ENCODE data around the gene FGF7. TPM values are rescaled to one million over a fixed set of nuclear protein-coding genes. Genes with fewer than 3 reads are reported as not detected.

Gene FGF7
- total RNA-seq, 4 donors from 2014 or later: 29.2 to 109 (median 55.8) TPM

DNA sequence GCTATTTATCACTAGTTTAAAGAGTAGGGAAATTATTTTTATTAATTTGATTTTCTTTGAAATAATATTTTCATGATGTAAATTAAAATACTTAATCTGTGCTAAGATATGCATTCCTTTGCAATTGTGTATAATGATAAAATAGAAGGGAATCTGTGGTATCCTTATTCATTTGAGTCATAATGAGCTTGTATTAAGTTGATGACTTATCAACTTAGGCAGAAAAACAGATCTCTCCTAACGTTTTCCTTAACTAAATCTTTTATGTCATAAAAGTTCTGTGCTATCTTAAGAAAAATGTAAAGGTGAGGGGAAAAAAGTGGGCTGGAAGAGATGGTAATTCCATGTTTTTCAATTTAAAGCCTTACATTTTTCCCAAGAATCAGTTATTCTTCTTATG is 1.9 kb downstream of the FGF7 start:
- TF ChIP-seq, protein P1, sequence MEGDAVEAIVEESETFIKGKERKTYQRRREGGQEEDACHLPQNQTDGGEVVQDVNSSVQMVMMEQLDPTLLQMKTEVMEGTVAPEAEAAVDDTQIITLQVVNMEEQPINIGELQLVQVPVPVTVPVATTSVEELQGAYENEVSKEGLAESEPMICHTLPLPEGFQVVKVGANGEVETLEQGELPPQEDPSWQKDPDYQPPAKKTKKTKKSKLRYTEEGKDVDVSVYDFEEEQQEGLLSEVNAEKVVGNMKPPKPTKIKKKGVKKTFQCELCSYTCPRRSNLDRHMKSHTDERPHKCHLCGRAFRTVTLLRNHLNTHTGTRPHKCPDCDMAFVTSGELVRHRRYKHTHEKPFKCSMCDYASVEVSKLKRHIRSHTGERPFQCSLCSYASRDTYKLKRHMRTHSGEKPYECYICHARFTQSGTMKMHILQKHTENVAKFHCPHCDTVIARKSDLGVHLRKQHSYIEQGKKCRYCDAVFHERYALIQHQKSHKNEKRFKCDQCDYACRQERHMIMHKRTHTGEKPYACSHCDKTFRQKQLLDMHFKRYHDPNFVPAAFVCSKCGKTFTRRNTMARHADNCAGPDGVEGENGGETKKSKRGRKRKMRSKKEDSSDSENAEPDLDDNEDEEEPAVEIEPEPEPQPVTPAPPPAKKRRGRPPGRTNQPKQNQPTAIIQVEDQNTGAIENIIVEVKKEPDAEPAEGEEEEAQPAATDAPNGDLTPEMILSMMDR (IDR thresholded peaks at IDR 0.05; ENCODE audit: low read depth): no peak

DNA sequence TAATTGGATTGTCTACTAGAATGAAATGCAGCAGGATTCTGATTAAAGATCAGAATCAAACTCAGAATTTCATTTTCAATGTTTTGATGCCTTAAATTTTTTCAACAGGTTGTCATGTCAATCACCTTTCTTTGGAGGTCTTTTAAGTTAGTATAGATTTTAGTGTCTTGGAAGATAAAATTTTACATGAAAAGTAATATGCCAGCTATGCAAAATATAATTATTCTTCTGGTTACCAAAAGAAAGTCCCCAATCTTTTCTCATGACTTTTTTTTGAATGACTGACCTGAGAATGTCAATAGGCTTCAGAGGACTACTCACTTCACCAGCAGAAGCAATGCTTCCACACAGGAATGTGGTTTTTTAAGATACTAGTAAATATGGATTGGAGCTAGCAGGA is 4.3 kb downstream of the FGF7 start:
- TF ChIP-seq, protein P1 (IDR thresholded peaks at IDR 0.05; ENCODE audit: low read depth): no peak

- TF ChIP-seq, protein P1 (IDR thresholded peaks at IDR 0.05; ENCODE audit: low read depth): no peak
Observed at GRCh38 chr15:49428409-49429095, 5.5 kb downstream of the FGF7 start.

GRCh38 chr15:49430046-49430445 is 7.0 kb downstream of the FGF7 start:
- TF ChIP-seq, protein P1 (IDR thresholded peaks at IDR 0.05; ENCODE audit: low read depth): no peak

GRCh38 chr15:49435174-49435573 is 12.1 kb downstream of the FGF7 start:
- TF ChIP-seq, protein P1 (IDR thresholded peaks at IDR 0.05; ENCODE audit: low read depth): no peak

DNA sequence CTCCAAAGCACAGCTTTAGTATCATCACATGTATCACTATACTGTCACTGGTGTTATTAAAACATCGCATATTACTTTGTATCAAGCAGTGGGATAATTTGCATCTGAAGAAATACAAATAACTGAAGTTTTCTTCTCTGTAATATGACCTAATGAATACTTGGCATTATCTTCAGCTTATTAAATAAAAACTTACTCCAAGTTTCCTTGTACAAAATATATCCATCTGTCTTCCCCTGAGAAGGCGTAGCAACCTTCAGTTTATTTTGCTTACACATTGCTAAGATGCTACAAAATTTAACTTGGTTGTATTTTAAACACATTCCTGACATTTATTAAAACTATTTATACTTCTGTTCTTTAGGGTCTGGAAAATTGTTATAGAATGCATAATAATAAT is 13.7 kb downstream of the FGF7 start:
- TF ChIP-seq, protein P1 (IDR thresholded peaks at IDR 0.05; ENCODE audit: low read depth): no peak

DNA sequence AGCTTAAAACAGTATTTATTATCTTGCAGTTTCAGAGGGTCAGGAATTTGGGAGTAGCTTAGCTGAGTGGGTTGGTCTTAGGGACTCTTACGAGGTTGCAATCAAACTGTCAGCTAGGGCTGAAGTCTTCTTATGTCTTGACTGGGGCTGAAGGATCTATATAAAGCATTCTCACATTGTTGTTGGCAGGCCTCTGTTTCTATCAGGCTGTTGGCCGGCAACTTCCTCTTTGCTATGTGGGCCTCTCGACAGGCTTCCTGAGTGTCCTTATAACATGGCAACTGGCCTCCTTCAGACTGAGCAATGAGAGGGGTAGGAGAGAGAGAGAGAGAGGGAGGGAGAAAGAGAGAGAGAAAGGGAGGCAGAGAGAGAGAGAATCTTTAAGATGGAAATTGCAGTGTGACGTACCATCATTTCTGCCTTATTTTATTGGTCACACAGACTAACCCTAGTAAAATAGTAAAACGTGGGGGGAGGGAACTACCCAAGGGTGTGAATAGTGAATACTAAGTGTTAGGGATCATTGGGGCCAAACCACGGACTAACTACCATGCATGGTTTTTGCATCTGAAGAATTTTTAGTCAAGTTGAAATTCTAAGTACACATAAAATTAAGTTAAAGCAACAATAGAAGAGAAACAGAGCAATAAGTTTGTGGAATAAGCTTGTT is 16.1 kb downstream of the FGF7 start:
- TF ChIP-seq, protein P1 (IDR thresholded peaks at IDR 0.05; ENCODE audit: low read depth): no peak

Data from subcutaneous adipose tissue (tissue), 4 donors.